Activated CD4-positive, alpha-beta T cell treated with anti-CD3 and anti-CD28 coated beads, Interleukin-2, Interleukin-4, amounts not matched to agents 100 ng/mL and 50 ng/mL, durations not matched to agents 16 hours and 8 hours (primary cell): ENCODE measurements around the gene HPSE2.
"Not testable (repeated sequence)": the region's sequence is repeated elsewhere in the genome, so short reads cannot be mapped to it uniquely, and the experiment has no call there.

Source experiments
- DNase-seq: peaks from one replicate; pipeline ENCODE4 v3.0.0-alpha.2; 2020; ENCODE audit warnings: low spot score

HPSE2 gene

GRCh38 chr10:98563811-98564210 is 671.8 kb downstream of the HPSE2 start:
- DNase-seq = no peak

- DNase-seq = no peak
Measured at GRCh38 chr10:98560565-98560964, 675.1 kb downstream of the HPSE2 start.

GRCh38 chr10:98556061-98556460 is 679.6 kb downstream of the HPSE2 start:
- DNase-seq = no peak

- DNase-seq = no peak
Measured at GRCh38 chr10:98555021-98555619, 680.5 kb downstream of the HPSE2 start.

GRCh38 chr10:98541561-98541960 is 694.1 kb downstream of the HPSE2 start:
- not testable (repeated sequence) for DNase-seq

GRCh38 chr10:98539578-98539977 is 696.1 kb downstream of the HPSE2 start:
- DNase-seq = no peak

- no peak for DNase-seq
Measured at GRCh38 chr10:98538472-98538871, 697.2 kb downstream of the HPSE2 start.

GRCh38 chr10:98536551-98536950 is 699.1 kb downstream of the HPSE2 start:
- DNase-seq = no peak

- no peak for DNase-seq
Measured at GRCh38 chr10:98533746-98534445, 701.8 kb downstream of the HPSE2 start.

GRCh38 chr10:98533241-98533640 is 702.4 kb downstream of the HPSE2 start:
- DNase-seq = no peak

GRCh38 chr10:98528805-98529183 is 706.9 kb downstream of the HPSE2 start:
- no peak for DNase-seq

GRCh38 chr10:98528166-98528804 is 707.4 kb downstream of the HPSE2 start:
- no peak for DNase-seq

GRCh38 chr10:98525969-98526368 is 709.7 kb downstream of the HPSE2 start:
- no peak for DNase-seq

- DNase-seq = no peak
Measured at GRCh38 chr10:98524124-98524523, 711.5 kb downstream of the HPSE2 start.

GRCh38 chr10:98519841-98520240 is 715.8 kb downstream of the HPSE2 start:
- no peak for DNase-seq

GRCh38 chr10:98517672-98518071 is 718.0 kb downstream of the HPSE2 start:
- no peak for DNase-seq

- no peak for DNase-seq
Measured at GRCh38 chr10:98516352-98516751, 719.3 kb downstream of the HPSE2 start.

- no peak for DNase-seq
Measured at GRCh38 chr10:98513704-98514103, 721.9 kb downstream of the HPSE2 start.

- no peak for DNase-seq
Measured at GRCh38 chr10:98511876-98512275, 723.8 kb downstream of the HPSE2 start.

- no peak for DNase-seq
Measured at GRCh38 chr10:98510412-98510995, 725.1 kb downstream of the HPSE2 start.

GRCh38 chr10:98509745-98510144 is 725.9 kb downstream of the HPSE2 start:
- DNase-seq = no peak

GRCh38 chr10:98502535-98502934 is 733.1 kb downstream of the HPSE2 start:
- not testable (repeated sequence) for DNase-seq

GRCh38 chr10:98492763-98493162 is 742.9 kb downstream of the HPSE2 start:
- DNase-seq = no peak
